SK-N-SH treated with all-trans-retinoic acid at 6 μM for 48 hours (cell line): Measurements from ENCODE around the gene BRICD5.

Experiments
- ATAC-seq: fragments of 200-7000 bp; cut with Tn5 transposase; 3 replicates; pipeline ENCODE4 v1.9.1; 2020; ENCODE audit warnings: mild to moderate bottlenecking, moderate library complexity
- ARNTL ChIP-seq: fragments of 450-650 bp; formaldehyde crosslinking; IDR thresholded peaks from 2 replicates; pipeline ENCODE4 v1.5.0; 2020; ENCODE audit warnings: low read depth, mild to moderate bottlenecking, moderate library complexity, borderline replicate concordance
- CSDC2 ChIP-seq: fragments of 250-450 bp; sonication (Bioruptor Pico); IDR thresholded peaks from 2 replicates; pipeline ENCODE4 v1.5.0; 2020; ENCODE audit warnings: mild to moderate bottlenecking, moderate library complexity
- ESRRG ChIP-seq: fragments of 250-450 bp; sonication (Bioruptor Pico); IDR thresholded peaks from 2 replicates; pipeline ENCODE4 v1.6.1; 2021; ENCODE audit warnings: mild to moderate bottlenecking
- GLIS3 ChIP-seq: fragments of 250-450 bp; sonication (Bioruptor Pico); IDR thresholded peaks from 2 replicates; pipeline ENCODE4 v1.5.0; 2020; ENCODE audit warnings: mild to moderate bottlenecking, moderate library complexity
- ISL1 ChIP-seq: fragments of 250-450 bp; sonication (Bioruptor Pico); IDR thresholded peaks from 2 replicates; pipeline ENCODE4 v2.1.2; 2022; ENCODE audit warnings: mild to moderate bottlenecking, moderate library complexity
- OSR1 ChIP-seq: fragments of 250-450 bp; sonication (Bioruptor Pico); IDR thresholded peaks from 2 replicates; pipeline ENCODE4 v1.8.0; 2022; ENCODE audit warnings: moderate library complexity, mild to moderate bottlenecking, inconsistent platforms
- PPARA ChIP-seq: fragments of 250-450 bp; sonication (Bioruptor Pico); IDR thresholded peaks from 2 replicates; pipeline ENCODE4 v1.5.0; 2020; ENCODE audit warnings: mild to moderate bottlenecking, borderline replicate concordance
- RARB ChIP-seq: fragments of 250-450 bp; sonication (Bioruptor Pico); IDR thresholded peaks from 2 replicates; pipeline ENCODE4 v1.8.0; 2021; ENCODE audit warnings: mild to moderate bottlenecking, moderate library complexity
- TCF4 ChIP-seq: fragments of 250-450 bp; sonication (Bioruptor Pico); IDR thresholded peaks from 2 replicates; pipeline ENCODE4 v1.8.0; 2021; ENCODE audit warnings: mild to moderate bottlenecking, moderate library complexity, borderline replicate concordance
- TOX ChIP-seq: fragments of 250-450 bp; sonication (Bioruptor Pico); IDR thresholded peaks from 2 replicates; pipeline ENCODE4 v1.8.0; 2021; ENCODE audit warnings: mild to moderate bottlenecking, moderate library complexity, borderline replicate concordance
- ZFP3 ChIP-seq: fragments of 250-450 bp; sonication (Bioruptor Pico); IDR thresholded peaks from 2 replicates; pipeline ENCODE4 v1.5.0; 2020; ENCODE audit warnings: mild to moderate bottlenecking, moderate library complexity
- ZFP30 ChIP-seq: fragments of 450-650 bp; formaldehyde crosslinking; IDR thresholded peaks from 2 replicates; pipeline ENCODE4 v1.5.0; 2022; ENCODE audit warnings: mild to moderate bottlenecking, moderate library complexity
- ZNF565 ChIP-seq: fragments of 450-650 bp; formaldehyde crosslinking; conservative IDR thresholded peaks from 2 replicates; pipeline ENCODE4 v1.5.0; 2020; ENCODE audit warnings: low read depth, mild to moderate bottlenecking, moderate library complexity
- ZNF70 ChIP-seq: fragments of 450-650 bp; formaldehyde crosslinking; IDR thresholded peaks from 2 replicates; pipeline ENCODE4 v1.5.0; 2020; ENCODE audit warnings: mild to moderate bottlenecking, moderate library complexity
- TF ChIP-seq, protein P1 (sequence below): fragments of 250-450 bp; sonication (Bioruptor Pico); IDR thresholded peaks from 2 replicates; pipeline ENCODE4 v1.8.0; 2021; ENCODE audit warnings: low read depth, mild to moderate bottlenecking, moderate library complexity, borderline replicate concordance
- TF ChIP-seq, protein P2 (sequence below): fragments of 250-450 bp; sonication (Bioruptor Pico); IDR thresholded peaks from 2 replicates; pipeline ENCODE4 v1.5.0; 2020; ENCODE audit warnings: mild to moderate bottlenecking, moderate library complexity
- TF ChIP-seq, protein P3 (sequence below): fragments of 250-450 bp; sonication (Bioruptor Pico); IDR thresholded peaks from 2 replicates; pipeline ENCODE4 v1.8.0; 2020; ENCODE audit warnings: mild to moderate bottlenecking, moderate library complexity, borderline replicate concordance
- TF ChIP-seq, protein P4 (sequence below): fragments of 250-450 bp; sonication (Bioruptor Pico); IDR thresholded peaks from 2 replicates; pipeline ENCODE4 v1.5.1; 2020; ENCODE audit warnings: low read depth, mild to moderate bottlenecking, moderate library complexity
- TF ChIP-seq, protein P5 (sequence below): fragments of 250-450 bp; sonication (Bioruptor Pico); IDR thresholded peaks from 2 replicates; pipeline ENCODE4 v1.5.1; 2021; ENCODE audit warnings: mild to moderate bottlenecking, moderate library complexity

The BRICD5 gene

DNA sequence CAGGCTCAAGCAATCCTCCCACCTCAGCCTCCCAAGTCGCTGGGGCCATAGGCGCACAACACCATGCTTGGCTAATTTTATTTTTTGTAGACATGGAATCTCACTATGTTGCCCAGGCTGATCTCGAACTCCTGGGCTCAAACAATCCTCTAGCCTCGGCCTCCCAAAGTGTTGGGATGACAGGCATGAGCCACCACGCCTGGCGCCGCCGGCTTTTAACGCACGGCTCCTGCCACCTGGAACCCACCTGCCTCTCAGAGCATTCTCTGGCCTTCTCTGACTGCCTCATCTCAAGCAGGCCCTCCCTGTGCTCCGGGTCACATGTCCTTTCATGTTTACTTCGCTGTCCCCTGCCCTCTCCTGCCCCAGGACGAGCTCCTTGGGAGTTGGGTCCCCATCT lies 24.6 kb downstream of the BRICD5 start:
- TF ChIP-seq CSDC2 (CRISPR knock-in tag) (no peak), ZFP30 (CRISPR knock-in tag) (no peak), PPARA (no peak), TOX (no peak), TCF4 (no peak)
- TF ChIP-seq, protein P1, sequence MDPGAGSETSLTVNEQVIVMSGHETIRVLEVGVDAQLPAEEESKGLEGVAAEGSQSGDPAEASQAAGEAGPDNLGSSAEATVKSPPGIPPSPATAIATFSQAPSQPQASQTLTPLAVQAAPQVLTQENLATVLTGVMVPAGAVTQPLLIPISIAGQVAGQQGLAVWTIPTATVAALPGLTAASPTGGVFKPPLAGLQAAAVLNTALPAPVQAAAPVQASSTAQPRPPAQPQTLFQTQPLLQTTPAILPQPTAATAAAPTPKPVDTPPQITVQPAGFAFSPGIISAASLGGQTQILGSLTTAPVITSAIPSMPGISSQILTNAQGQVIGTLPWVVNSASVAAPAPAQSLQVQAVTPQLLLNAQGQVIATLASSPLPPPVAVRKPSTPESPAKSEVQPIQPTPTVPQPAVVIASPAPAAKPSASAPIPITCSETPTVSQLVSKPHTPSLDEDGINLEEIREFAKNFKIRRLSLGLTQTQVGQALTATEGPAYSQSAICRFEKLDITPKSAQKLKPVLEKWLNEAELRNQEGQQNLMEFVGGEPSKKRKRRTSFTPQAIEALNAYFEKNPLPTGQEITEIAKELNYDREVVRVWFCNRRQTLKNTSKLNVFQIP = no peak
- TF ChIP-seq, protein P2, sequence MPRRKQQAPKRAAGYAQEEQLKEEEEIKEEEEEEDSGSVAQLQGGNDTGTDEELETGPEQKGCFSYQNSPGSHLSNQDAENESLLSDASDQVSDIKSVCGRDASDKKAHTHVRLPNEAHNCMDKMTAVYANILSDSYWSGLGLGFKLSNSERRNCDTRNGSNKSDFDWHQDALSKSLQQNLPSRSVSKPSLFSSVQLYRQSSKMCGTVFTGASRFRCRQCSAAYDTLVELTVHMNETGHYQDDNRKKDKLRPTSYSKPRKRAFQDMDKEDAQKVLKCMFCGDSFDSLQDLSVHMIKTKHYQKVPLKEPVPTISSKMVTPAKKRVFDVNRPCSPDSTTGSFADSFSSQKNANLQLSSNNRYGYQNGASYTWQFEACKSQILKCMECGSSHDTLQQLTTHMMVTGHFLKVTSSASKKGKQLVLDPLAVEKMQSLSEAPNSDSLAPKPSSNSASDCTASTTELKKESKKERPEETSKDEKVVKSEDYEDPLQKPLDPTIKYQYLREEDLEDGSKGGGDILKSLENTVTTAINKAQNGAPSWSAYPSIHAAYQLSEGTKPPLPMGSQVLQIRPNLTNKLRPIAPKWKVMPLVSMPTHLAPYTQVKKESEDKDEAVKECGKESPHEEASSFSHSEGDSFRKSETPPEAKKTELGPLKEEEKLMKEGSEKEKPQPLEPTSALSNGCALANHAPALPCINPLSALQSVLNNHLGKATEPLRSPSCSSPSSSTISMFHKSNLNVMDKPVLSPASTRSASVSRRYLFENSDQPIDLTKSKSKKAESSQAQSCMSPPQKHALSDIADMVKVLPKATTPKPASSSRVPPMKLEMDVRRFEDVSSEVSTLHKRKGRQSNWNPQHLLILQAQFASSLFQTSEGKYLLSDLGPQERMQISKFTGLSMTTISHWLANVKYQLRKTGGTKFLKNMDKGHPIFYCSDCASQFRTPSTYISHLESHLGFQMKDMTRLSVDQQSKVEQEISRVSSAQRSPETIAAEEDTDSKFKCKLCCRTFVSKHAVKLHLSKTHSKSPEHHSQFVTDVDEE (CRISPR knock-in tag) = no peak
- TF ChIP-seq, all 23 proteins: peak for 0
- ATAC-seq = no peak

DNA sequence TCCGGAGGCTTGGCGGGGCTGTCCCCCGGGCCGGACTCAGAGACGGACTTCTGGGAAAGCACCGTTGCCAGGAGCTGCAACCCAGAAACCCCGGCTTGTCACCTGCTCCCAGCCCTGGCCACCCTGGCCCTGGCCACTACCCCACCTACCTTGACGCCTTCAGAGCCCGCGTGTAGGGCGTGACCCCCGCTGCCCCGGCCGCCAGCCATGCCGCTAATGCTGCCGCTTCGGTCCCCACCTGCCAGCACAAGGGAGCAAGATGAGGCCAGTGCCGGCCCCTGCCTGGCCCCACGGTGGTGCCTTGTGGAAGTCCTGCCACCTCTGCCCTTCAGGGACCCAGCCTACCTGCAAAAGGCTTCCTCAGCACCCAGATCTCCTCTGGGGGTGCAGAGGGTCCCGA lies 25.7 kb downstream of the BRICD5 start:
- TF ChIP-seq, protein P3, sequence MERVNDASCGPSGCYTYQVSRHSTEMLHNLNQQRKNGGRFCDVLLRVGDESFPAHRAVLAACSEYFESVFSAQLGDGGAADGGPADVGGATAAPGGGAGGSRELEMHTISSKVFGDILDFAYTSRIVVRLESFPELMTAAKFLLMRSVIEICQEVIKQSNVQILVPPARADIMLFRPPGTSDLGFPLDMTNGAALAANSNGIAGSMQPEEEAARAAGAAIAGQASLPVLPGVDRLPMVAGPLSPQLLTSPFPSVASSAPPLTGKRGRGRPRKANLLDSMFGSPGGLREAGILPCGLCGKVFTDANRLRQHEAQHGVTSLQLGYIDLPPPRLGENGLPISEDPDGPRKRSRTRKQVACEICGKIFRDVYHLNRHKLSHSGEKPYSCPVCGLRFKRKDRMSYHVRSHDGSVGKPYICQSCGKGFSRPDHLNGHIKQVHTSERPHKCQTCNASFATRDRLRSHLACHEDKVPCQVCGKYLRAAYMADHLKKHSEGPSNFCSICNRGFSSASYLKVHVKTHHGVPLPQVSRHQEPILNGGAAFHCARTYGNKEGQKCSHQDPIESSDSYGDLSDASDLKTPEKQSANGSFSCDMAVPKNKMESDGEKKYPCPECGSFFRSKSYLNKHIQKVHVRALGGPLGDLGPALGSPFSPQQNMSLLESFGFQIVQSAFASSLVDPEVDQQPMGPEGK (CRISPR knock-in tag) = no peak
- TF ChIP-seq, protein P2 (CRISPR knock-in tag) = no peak
- TF ChIP-seq ZNF70 (no peak), ISL1 (no peak), OSR1 (CRISPR knock-in tag) (no peak), GLIS3 (CRISPR knock-in tag) (no peak), TOX (no peak), RARB (CRISPR knock-in tag) (no peak), PPARA (no peak), ESRRG (CRISPR knock-in tag) (no peak)
- TF ChIP-seq, protein P4, sequence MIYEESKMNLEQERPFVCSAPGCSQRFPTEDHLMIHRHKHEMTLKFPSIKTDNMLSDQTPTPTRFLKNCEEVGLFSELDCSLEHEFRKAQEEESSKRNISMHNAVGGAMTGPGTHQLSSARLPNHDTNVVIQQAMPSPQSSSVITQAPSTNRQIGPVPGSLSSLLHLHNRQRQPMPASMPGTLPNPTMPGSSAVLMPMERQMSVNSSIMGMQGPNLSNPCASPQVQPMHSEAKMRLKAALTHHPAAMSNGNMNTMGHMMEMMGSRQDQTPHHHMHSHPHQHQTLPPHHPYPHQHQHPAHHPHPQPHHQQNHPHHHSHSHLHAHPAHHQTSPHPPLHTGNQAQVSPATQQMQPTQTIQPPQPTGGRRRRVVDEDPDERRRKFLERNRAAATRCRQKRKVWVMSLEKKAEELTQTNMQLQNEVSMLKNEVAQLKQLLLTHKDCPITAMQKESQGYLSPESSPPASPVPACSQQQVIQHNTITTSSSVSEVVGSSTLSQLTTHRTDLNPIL (CRISPR knock-in tag) = no peak
- TF ChIP-seq, protein P1 = no peak
- TF ChIP-seq, protein P5, sequence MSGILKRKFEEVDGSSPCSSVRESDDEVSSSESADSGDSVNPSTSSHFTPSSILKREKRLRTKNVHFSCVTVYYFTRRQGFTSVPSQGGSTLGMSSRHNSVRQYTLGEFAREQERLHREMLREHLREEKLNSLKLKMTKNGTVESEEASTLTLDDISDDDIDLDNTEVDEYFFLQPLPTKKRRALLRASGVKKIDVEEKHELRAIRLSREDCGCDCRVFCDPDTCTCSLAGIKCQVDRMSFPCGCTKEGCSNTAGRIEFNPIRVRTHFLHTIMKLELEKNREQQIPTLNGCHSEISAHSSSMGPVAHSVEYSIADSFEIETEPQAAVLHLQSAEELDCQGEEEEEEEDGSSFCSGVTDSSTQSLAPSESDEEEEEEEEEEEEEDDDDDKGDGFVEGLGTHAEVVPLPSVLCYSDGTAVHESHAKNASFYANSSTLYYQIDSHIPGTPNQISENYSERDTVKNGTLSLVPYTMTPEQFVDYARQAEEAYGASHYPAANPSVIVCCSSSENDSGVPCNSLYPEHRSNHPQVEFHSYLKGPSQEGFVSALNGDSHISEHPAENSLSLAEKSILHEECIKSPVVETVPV (CRISPR knock-in tag) = no peak
- ATAC-seq = no peak

DNA sequence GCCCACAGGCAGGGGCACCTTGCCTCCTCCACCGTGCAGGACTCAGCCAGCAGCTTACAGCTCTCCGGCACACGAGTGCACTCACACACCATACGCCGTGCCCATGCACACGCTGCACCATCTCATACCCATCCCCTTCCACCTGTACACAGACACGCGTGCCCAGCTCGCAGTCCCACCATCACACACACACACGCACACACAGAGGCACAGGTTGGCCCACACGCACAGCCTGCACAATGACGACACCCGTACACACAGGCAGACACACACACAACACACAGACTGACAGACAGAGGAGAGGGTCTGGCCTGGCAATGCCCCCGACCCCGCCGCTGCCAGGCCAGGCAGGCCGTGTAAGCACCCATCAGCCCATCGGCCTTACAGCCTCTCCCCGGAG lies 26.3 kb downstream of the BRICD5 start:
- no peak for ATAC-seq
- no peak for TF ChIP-seq ARNTL (CRISPR knock-in tag)
- TF ChIP-seq, protein P2 (CRISPR knock-in tag) = no peak
- TF ChIP-seq ZNF565 = no peak
- no peak for TF ChIP-seq PPARA
- TF ChIP-seq, protein P3 (CRISPR knock-in tag) = no peak
- no peak for TF ChIP-seq ZFP3 (CRISPR knock-in tag)
